ENCODE measurements around the gene KLF1. TPM values are rescaled to one million over a fixed set of nuclear protein-coding genes. Genes with fewer than 3 reads are reported as not detected.

KLF1 gene
- total and polyA plus RNA-seq, 2 of the 13 experiments (the other 11 are each of a cell fraction or from before 2014, with no cell fraction given) = not detected

- TF ChIP-seq AKNA (CRISPR knock-in tag; IDR thresholded peaks at IDR 0.05; ENCODE audit: borderline replicate concordance) (no peak), PRMT3 (CRISPR knock-in tag; IDR thresholded peaks at IDR 0.05; ENCODE audit: borderline replicate concordance, low read depth) (no peak), RORA (CRISPR knock-in tag; IDR thresholded peaks at IDR 0.05) (no peak), ZBTB49 (CRISPR knock-in tag; IDR thresholded peaks at IDR 0.05; ENCODE audit: borderline replicate concordance) (no peak), GABPB1 (CRISPR knock-in tag; IDR thresholded peaks at IDR 0.05) (peak; percentile 78), TRAFD1 (CRISPR knock-in tag; IDR thresholded peaks at IDR 0.05; ENCODE audit: borderline replicate concordance) (0 out of 2 replicates have a peak, but pooled peaks have one; percentile 64), MYPOP (CRISPR knock-in tag; IDR thresholded peaks at IDR 0.05) (0 out of 2 replicates have a peak, but pooled peaks have one; percentile 31), ONECUT2 (CRISPR knock-in tag; IDR thresholded peaks at IDR 0.05) (no peak), CREBL2 (CRISPR knock-in tag; IDR thresholded peaks at IDR 0.05; ENCODE audit: borderline replicate concordance) (no peak), HNRNPLL (IDR thresholded peaks at IDR 0.05; ENCODE audit: low read depth, low read length, poor library complexity, severe bottlenecking) (peak; percentile 44), HIVEP1 (CRISPR knock-in tag; IDR thresholded peaks at IDR 0.05) (peak; percentile 67), TBX3 (IDR thresholded peaks at IDR 0.05; ENCODE audit: borderline replicate concordance) (no peak), HDAC2 (CRISPR knock-in tag; IDR thresholded peaks at IDR 0.05) (peak; percentile 68), ERF (CRISPR knock-in tag; IDR thresholded peaks at IDR 0.05) (0 out of 2 replicates have a peak, but pooled peaks have one; percentile 29), PITX1 (CRISPR knock-in tag; IDR thresholded peaks at IDR 0.05) (peak; percentile 12; the same call in 1 of the 2 replicates), ZMYM4 (CRISPR knock-in tag; IDR thresholded peaks at IDR 0.05) (peak; percentile 73), ZNF775 (CRISPR knock-in tag; IDR thresholded peaks at IDR 0.05; ENCODE audit: borderline replicate concordance) (peak; percentile 45; the same call in 1 of the 2 replicates)
These were observed 4.0 kb upstream of the KLF1 start, which contains the start of gene GCDH (continued) for GRCh38 chr19:12890787-12891552.
